ENCODE data around the gene SLC39A6. TPM values are rescaled to one million over a fixed set of nuclear protein-coding genes. Genes with fewer than 3 reads are reported as not detected.

SLC39A6 gene
- total RNA-seq, 4 donors from 2014 or later = 15.4 to 55.2 (median 43.6) TPM

DNA sequence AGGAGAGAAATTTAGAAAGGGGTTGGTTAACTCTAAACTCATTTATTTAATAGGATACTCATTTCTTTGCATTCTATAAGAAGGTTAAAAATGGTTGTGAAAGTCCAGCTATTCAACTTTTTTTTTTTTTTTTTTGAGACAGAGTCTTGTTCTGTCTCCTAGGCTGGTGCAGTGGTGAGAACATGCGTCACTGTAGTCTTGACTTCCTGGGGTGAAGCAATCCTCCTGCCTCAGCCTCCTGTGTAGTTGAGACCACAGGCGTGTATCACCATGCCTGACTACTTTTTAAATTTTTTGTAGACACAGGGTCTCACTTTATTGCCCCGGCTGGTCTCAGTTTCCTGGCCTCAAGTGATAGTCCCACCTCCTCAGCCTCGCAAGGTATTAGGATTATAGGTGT lies 12.4 kb upstream of the SLC39A6 start:
- H3K27ac ChIP-seq = no peak overlapping the region
- H3K36me3 ChIP-seq = peaks cover 0 to 100% (median 43%) of the 10 kb centered on the region in 3 donors
- intact Hi-C loops (cut with DNase I) = no loop called here
- no peaks in the 10 kb centered on the region for H3K27me3 ChIP-seq
- no peak for TF ChIP-seq POLR2A (IDR thresholded peaks at IDR 0.05)
- TF ChIP-seq, protein P1, sequence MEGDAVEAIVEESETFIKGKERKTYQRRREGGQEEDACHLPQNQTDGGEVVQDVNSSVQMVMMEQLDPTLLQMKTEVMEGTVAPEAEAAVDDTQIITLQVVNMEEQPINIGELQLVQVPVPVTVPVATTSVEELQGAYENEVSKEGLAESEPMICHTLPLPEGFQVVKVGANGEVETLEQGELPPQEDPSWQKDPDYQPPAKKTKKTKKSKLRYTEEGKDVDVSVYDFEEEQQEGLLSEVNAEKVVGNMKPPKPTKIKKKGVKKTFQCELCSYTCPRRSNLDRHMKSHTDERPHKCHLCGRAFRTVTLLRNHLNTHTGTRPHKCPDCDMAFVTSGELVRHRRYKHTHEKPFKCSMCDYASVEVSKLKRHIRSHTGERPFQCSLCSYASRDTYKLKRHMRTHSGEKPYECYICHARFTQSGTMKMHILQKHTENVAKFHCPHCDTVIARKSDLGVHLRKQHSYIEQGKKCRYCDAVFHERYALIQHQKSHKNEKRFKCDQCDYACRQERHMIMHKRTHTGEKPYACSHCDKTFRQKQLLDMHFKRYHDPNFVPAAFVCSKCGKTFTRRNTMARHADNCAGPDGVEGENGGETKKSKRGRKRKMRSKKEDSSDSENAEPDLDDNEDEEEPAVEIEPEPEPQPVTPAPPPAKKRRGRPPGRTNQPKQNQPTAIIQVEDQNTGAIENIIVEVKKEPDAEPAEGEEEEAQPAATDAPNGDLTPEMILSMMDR (IDR thresholded peaks at IDR 0.05) = no peak
- no peaks in the 10 kb centered on the region for H3K9me3 ChIP-seq
- DNase-seq = no peak
- H3K4me3 ChIP-seq = no peak overlapping the region
- no peaks in the 10 kb centered on the region for H3K4me1 ChIP-seq
- 92% methylated on average over 4 of the region's 4 CpGs for WGBS, 2 donors

DNA sequence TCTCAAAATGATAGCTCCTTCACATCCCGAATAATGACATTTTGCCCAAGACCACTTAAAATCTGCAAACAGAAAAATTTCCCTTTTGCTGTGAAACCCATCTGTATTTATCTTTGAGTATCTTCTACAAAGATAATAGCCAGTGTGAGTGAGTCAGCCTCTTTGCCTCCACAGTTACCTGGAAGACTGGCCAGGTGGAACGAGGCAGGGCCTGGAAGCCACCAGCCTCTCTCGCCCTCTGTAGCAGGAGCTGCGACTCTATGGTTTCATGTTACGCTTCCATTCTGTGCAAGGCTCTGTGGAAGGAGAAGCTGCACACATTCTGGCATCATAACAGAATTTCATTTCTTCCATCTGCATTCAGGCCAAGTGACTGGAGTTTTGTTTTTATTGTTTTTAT lies 10.1 kb upstream of the SLC39A6 start:
- Histone ChIP-seq H3K9me3 (no peaks in the 10 kb centered on the region), H3K27me3 (no peaks in the 10 kb centered on the region), H3K4me1 (no peaks in the 10 kb centered on the region), H3K4me3 (no peak overlapping the region), H3K27ac (no peak overlapping the region), H3K36me3 (peaks cover 0 to 100% (median 29%) of the 10 kb centered on the region in 3 donors)
- WGBS, 2 donors = 90% methylated on average over 5 of the region's 5 CpGs
- intact Hi-C loops (cut with DNase I) = no loop called here
- no peak for DNase-seq
- TF ChIP-seq, protein P1 (IDR thresholded peaks at IDR 0.05) = no peak
- no peak for TF ChIP-seq POLR2A (IDR thresholded peaks at IDR 0.05)

DNA sequence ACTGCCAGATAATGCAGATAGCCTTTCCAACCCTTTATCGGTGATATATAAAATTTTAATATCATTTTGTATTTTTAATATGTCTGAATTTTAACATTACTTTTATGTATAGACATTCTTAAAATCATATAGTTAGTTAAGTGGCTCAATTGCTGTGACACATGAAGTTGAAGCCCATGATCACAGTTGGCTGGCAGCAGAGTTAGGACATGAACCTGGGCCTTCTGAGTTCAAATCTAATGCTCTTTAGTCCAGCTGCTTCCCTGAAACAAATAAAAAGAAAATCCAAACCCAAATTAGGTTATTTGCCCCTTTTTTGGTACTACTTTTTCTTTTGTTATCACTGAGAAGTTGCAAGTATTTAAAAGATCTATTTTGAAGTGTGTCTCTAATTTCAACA lies 6.1 kb upstream of the SLC39A6 start:
- no peaks in the 10 kb centered on the region for H3K27me3 ChIP-seq
- H3K9me3 ChIP-seq = no peaks in the 10 kb centered on the region
- TF ChIP-seq, protein P1 (IDR thresholded peaks at IDR 0.05) = no peak
- no peak for TF ChIP-seq POLR2A (IDR thresholded peaks at IDR 0.05)
- H3K4me3 ChIP-seq = no peak overlapping the region
- WGBS, 2 donors = 90 to 96% methylated on average over 1 of the region's 1 CpG
- H3K36me3 ChIP-seq = peaks cover 0 to 64% (median 15%) of the 10 kb centered on the region in 3 donors
- DNase-seq = no peak
- intact Hi-C loops (cut with DNase I) = no loop called here
- no peak overlapping the region for H3K27ac ChIP-seq
- H3K4me1 ChIP-seq = peaks cover 4 to 28% (median 11%) of the 10 kb centered on the region in 3 donors

DNA sequence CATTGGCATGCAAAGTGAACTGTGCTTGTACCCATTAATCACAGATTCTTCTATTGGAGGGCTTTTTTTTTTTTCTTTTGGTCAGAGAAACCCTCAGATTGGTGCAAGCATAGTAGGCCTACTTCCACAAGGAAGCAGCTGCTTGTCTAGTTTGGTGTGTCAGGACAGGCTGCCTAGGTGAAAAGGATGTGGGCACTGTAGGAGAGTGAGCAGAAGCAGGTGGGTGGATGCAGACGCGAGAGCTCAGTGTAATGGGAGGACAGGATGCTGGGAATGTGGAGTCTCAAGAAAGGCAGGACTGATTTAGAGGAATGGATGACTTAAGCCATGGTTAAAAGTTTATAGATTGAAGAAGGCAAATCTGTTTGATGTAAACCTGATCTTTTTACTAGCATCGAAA lies 3.6 kb upstream of the SLC39A6 start:
- intact Hi-C loops (cut with DNase I) = no loop called here
- Histone ChIP-seq H3K9me3 (no peaks in the 10 kb centered on the region), H3K27me3 (no peaks in the 10 kb centered on the region), H3K36me3 (peaks cover 0 to 39% (median 0%) of the 10 kb centered on the region in 3 donors), H3K4me3 (no peak overlapping the region), H3K27ac (no peak overlapping the region), H3K4me1 (peaks cover 12 to 43% (median 14%) of the 10 kb centered on the region in 3 donors)
- DNase-seq = no peak
- TF ChIP-seq POLR2A (IDR thresholded peaks at IDR 0.05) = no peak
- TF ChIP-seq, protein P1 (IDR thresholded peaks at IDR 0.05) = no peak
- 61 to 68% methylated on average over 3 of the region's 3 CpGs for WGBS, 2 donors

DNA sequence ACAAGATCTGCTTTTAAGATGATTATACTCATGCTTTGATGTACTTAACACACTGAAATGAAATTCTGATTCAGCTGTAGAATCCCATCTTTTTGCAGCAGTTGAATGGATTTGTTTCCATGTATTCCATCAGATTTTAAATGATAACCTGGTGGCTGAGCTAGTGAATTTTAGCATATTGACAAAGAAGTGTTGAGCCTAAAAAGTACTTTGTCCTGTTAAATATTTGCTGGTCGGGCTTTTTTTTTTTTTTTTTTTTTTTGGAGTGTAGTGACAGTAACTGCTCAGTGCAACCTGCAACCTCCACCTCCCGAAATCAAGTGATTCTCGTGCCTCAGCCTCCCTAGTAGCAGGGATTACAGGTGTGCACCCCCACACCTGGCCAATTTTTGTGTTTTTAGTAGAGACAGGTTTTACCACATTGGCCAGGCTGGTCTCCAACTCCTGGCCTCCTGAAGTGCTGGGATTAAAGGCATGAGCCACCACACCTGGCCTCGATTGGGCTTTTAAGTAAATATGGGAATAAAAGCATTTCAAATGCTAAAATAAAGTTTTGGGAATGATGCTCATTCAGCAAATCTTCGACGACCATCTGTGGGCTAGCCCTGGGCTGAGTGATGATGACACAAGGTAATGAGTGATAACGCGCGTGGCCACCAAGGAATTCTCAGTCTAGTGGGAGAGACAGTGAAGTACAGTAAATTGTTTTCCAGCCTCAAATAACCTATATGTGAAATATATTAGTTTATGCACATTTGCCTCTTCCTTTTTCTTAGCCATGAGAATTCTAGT lies 2.7 kb upstream of the SLC39A6 start:
- H3K27ac ChIP-seq = no peak overlapping the region
- no peaks in the 10 kb centered on the region for H3K27me3 ChIP-seq
- 72 to 89% methylated on average over 9 of the region's 9 CpGs for WGBS, 2 donors
- H3K4me3 ChIP-seq = peak overlapping the region in 1 of 4 donors; percentile 86
- H3K4me1 ChIP-seq = peaks cover 12 to 51% (median 14%) of the 10 kb centered on the region in 3 donors
- H3K9me3 ChIP-seq = no peaks in the 10 kb centered on the region
- no peak for TF ChIP-seq POLR2A (IDR thresholded peaks at IDR 0.05)
- TF ChIP-seq, protein P1 (IDR thresholded peaks at IDR 0.05) = no peak
- DNase-seq = no peak
- peaks cover 0 to 30% (median 0%) of the 10 kb centered on the region in 3 donors for H3K36me3 ChIP-seq
- intact Hi-C loops (cut with DNase I) = no loop called here

Data from esophagus squamous epithelium (tissue), 5 donors.